ENCODE measurements around the gene ANKRD42. TPM values are rescaled to one million over a fixed set of nuclear protein-coding genes. Genes with fewer than 3 reads are reported as not detected.

The ANKRD42 gene
- total RNA-seq, 4 donors from 2014 or later = 25.8 to 31.3 (median 30.1) TPM

DNA sequence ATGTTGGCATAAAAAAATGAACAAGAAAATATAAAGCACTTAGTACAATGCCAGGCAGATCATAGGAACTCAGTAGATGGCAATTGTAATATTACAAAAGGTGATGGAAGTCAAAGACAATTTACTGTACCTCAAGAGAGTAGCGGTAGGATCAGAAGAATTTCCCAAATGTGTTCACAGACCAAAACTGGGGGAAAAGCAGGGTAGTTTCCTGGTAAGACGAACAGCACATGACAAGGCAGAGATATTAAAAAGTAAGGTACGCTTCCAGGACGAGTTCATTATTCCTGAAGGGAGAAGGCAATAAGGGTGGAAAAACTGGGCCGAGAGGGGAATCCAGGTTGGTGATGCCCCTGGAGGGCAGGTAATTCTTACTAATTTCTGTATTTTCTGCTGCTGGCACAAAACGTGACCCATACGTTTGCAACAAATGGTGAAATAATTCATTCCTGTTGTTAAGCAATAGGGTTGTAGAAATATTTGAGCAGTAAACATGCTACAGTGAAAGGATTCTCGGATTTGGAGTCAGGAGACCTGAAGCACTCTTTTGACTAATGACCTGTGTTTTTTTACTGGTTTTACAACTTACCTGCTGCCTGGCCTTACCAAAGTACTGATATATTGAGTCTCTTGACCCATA lies 786 bp upstream of the ANKRD42 start:
- intact Hi-C loops (cut with DNase I) = loop anchor here (5.0 to 10.0 kb wide), 2 partner anchors 35 to 288 kb away; partner anchors contain the start of genes DDIAS, PCF11 and PRCP
- Histone ChIP-seq H3K4me3 (replicated peaks in 1 of 3) (peak overlapping the region; percentile 82 to 95 (median 84)), H3K9me3 (no peaks in the 10 kb centered on the region), H3K36me3 (peaks cover 16 to 18% of the 10 kb centered on the region in 2 donors), H3K27me3 (no peaks in the 10 kb centered on the region), H3K4me1 (peaks cover 32 to 34% of the 10 kb centered on the region in 2 donors), H3K27ac (peak overlapping the region; percentile 68 to 89 (median 88))
- 15% methylated on average over 8 of the region's 8 CpGs for WGBS, 2 donors
- TF ChIP-seq, protein P1, sequence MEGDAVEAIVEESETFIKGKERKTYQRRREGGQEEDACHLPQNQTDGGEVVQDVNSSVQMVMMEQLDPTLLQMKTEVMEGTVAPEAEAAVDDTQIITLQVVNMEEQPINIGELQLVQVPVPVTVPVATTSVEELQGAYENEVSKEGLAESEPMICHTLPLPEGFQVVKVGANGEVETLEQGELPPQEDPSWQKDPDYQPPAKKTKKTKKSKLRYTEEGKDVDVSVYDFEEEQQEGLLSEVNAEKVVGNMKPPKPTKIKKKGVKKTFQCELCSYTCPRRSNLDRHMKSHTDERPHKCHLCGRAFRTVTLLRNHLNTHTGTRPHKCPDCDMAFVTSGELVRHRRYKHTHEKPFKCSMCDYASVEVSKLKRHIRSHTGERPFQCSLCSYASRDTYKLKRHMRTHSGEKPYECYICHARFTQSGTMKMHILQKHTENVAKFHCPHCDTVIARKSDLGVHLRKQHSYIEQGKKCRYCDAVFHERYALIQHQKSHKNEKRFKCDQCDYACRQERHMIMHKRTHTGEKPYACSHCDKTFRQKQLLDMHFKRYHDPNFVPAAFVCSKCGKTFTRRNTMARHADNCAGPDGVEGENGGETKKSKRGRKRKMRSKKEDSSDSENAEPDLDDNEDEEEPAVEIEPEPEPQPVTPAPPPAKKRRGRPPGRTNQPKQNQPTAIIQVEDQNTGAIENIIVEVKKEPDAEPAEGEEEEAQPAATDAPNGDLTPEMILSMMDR (IDR thresholded peaks at IDR 0.05) = no peak
- no peak for TF ChIP-seq POLR2A (IDR thresholded peaks at IDR 0.05)
- no peak for DNase-seq

DNA sequence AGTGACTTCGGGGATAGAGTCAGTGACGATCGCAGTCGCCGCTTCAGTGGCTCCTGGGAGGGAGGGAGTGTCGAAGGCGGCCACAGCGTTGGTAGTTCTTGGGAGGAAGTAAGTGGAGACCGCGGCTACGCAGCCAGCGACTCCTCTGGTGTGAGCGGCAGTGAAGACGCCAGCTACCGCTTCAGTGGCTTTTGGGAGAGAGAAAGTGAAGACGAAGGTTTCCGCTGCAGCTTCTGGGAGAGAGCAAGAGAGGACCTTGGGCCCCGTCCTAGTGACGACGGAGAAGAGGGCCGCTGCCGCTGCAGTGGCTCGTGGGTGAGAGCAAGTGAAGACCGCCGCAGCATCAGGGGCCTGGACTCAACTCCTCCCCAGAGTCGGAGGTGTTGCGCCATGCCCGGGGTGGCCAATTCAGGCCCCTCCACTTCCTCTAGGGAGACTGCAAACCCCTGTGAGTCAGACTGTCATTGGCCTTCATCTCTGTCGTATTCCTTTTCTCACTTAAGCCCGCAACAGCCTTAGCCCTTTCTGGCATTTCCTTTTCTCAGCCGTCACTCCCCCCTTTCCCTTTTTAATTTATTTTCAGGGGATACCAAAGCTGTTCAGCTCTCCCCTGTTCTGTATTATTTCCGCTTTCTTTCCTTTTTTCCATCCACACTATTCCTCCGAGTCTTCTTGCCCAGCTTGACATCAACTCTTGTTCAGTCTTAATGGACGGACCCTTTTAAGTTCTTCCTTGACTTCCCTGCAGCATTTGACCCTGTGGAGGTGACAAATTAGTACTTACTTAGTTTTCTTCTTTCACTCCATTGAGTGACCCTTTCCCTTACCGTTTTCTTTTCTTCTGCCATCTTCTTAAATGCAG lies 1.0 kb downstream of the ANKRD42 start:
- TF ChIP-seq, protein P1 (IDR thresholded peaks at IDR 0.05) = no peak
- peak; percentile 29 to 30 for TF ChIP-seq POLR2A (IDR thresholded peaks at IDR 0.05)
- Histone ChIP-seq H3K4me1 (peaks cover 32 to 35% of the 10 kb centered on the region in 2 donors), H3K4me3 (replicated peaks in 1 of 3) (peak overlapping the region; percentile 82 to 95 (median 84)), H3K9me3 (no peaks in the 10 kb centered on the region), H3K36me3 (peaks cover 14 to 16% of the 10 kb centered on the region in 2 donors), H3K27ac (peak overlapping the region; percentile 68 to 89 (median 88)), H3K27me3 (no peaks in the 10 kb centered on the region)
- WGBS, 2 donors = 3 to 4% methylated on average over 34 to 35 of the region's 35 CpGs
- intact Hi-C loops (cut with DNase I) = loop anchor here (5.0 to 10.0 kb wide), 2 partner anchors 37 to 290 kb away; partner anchors contain the start of genes DDIAS, PCF11 and PRCP
- peak; percentile 55 to 58 for DNase-seq

DNA sequence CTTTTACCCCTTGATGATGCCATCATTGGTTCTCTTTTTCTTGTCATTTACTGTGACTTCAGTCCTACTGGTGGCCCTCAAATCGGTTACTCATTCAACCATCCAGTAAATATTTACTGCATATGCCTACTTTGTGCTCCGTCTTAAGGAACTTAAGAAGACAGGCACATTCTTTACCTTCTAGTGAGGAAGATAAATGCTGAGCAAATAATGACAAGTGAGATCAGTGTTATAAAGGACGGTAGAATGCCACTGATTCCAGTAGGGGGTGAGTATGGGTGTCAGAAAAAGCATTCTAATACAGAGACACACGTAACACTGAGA lies 1.6 kb downstream of the ANKRD42 start:
- Histone ChIP-seq H3K9me3 (no peaks in the 10 kb centered on the region), H3K4me3 (replicated peaks in 1 of 3) (peak overlapping the region in 2 of 3 donors; percentile 82 to 95), H3K4me1 (peaks cover 32 to 35% of the 10 kb centered on the region in 2 donors), H3K27ac (peak overlapping the region in 2 of 3 donors; percentile 88 to 89), H3K36me3 (peaks cover 11 to 15% of the 10 kb centered on the region in 2 donors), H3K27me3 (no peaks in the 10 kb centered on the region)
- intact Hi-C loops (cut with DNase I) = loop anchor here (10.0 kb wide), 1 partner anchor 290 kb away; the partner anchor contains the start of genes DDIAS and PRCP
- TF ChIP-seq, protein P1 (IDR thresholded peaks at IDR 0.05) = no peak
- TF ChIP-seq POLR2A (IDR thresholded peaks at IDR 0.05) = no peak
- DNase-seq = no peak
- 49 to 52% methylated on average over 4 of the region's 4 CpGs for WGBS, 2 donors

DNA sequence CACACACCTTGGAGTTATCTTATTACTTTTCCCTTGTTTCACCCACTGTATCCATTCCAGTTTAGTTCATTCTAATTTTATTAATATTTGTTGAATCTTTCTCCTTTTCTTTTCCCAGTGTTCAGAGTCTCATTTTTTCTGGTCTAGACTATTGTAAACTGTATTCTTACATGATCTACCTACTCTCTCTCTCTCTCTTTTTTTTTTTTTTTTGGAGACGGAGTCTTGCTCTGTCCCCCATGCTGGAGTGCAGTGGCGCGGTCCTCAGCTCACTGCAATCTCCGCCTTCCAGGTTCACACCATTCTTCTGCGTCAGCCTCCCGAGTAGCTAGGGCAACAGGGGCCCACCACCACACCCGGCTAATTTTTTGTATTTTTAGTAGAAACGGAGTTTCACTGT lies 2.1 kb downstream of the ANKRD42 start:
- no peak for TF ChIP-seq POLR2A (IDR thresholded peaks at IDR 0.05)
- TF ChIP-seq, protein P1 (IDR thresholded peaks at IDR 0.05) = no peak
- intact Hi-C loops (cut with DNase I) = loop anchor here (10.0 kb wide), 1 partner anchor 291 kb away; the partner anchor contains the start of genes DDIAS and PRCP
- DNase-seq = no peak
- 96 to 98% methylated on average over 8 of the region's 8 CpGs for whole genome bisulfite sequencing, 2 donors
- no peak overlapping the region for H3K4me3 ChIP-seq (replicated peaks in 1 of 3)
- H3K27ac ChIP-seq = no peak overlapping the region
- peaks cover 32 to 35% of the 10 kb centered on the region in 2 donors for H3K4me1 ChIP-seq
- no peaks in the 10 kb centered on the region for H3K27me3 ChIP-seq
- H3K36me3 ChIP-seq = peaks cover 9 to 11% of the 10 kb centered on the region in 2 donors
- no peaks in the 10 kb centered on the region for H3K9me3 ChIP-seq

All from thyroid gland (tissue), 4 donors.